ENCODE measurements around the gene TUBB. TPM values are rescaled to one million over a fixed set of nuclear protein-coding genes. Genes with fewer than 3 reads are reported as not detected.

Gene TUBB
- total and polyA plus RNA-seq, 2 donors (not counting 3 experiments of a cell fraction or from before 2014, with no cell fraction given), result 1,276 to 1,408 TPM

DNA sequence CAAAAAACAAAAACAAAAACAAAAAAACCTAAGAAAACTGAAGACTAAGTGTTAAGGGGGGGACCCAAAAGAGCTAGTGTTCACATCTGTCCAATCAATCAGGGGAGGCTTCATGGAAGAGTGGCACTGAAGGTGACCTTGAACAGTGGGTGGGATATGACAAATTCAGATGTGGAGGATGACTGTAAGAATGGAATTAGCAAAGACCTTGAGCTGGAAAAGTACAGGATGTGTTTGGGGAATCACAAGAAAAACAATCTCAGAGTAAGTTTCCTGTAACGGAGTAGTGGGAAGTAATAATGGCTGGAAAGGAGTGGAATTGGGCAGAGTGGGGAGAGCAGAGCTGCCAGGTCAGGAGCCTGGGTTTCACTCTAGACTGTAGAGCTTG is 27.1 kb downstream of the TUBB start:
- dilution Hi-C loops (cut with MboI; ENCODE audit: extremely low pct_ligation_motif_present, low sequenced_read_pairs), result loop anchor here (25.0 kb wide), 1 partner anchor 140 kb away; the partner anchor contains the start of gene DDR1
- Histone ChIP-seq H3K27ac (ENCODE audit: insufficient read depth, low read depth, low read length) (peak overlapping the region; percentile 89), H3K9ac (replicated peaks; ENCODE audit: extremely low read depth, insufficient read depth, low read length) (peak overlapping the region; percentile 78), H3K79me2 (ENCODE audit: control insufficient read depth, insufficient read depth, low read length) (peaks cover 15% of the 10 kb centered on the region), H4K20me1 (replicated peaks; ENCODE audit: control insufficient read depth, extremely low read depth, insufficient read depth, low read length) (no peaks in the 10 kb centered on the region), H3K9me1 (replicated peaks; ENCODE audit: control insufficient read depth, extremely low read depth, insufficient read depth, low read length) (no peaks in the 10 kb centered on the region), H3K4me3 (replicated peaks in 1 of 3; ENCODE audit: insufficient read depth in 1 of 3, low read depth in 1 of 3, low read length in 3 of 3) (no peak overlapping the region), H3K4me1 (ENCODE audit: control insufficient read depth, extremely low read depth, insufficient read depth, low read length) (peaks cover 52% of the 10 kb centered on the region), H3K36me3 (ENCODE audit: control insufficient read depth in 2 of 2, extremely low read depth in 1 of 2, insufficient read depth in 2 of 2, low read length in 2 of 2) (no peaks in the 10 kb centered on the region), H3K4me2 (ENCODE audit: insufficient read depth, low read length) (peak overlapping the region; percentile 44), H3K9me3 (replicated peaks; ENCODE audit: control insufficient read depth, insufficient read depth, low read length) (no peaks in the 10 kb centered on the region), H2AFZ (ENCODE audit: low read depth, low read length) (no peak overlapping the region), H3K27me3 (ENCODE audit: control insufficient read depth in 2 of 2, insufficient read depth in 2 of 2, low read length in 2 of 2) (no peaks in the 10 kb centered on the region)
- FAIRE-seq, result peak; percentile 85
- TF ChIP-seq, protein P1, sequence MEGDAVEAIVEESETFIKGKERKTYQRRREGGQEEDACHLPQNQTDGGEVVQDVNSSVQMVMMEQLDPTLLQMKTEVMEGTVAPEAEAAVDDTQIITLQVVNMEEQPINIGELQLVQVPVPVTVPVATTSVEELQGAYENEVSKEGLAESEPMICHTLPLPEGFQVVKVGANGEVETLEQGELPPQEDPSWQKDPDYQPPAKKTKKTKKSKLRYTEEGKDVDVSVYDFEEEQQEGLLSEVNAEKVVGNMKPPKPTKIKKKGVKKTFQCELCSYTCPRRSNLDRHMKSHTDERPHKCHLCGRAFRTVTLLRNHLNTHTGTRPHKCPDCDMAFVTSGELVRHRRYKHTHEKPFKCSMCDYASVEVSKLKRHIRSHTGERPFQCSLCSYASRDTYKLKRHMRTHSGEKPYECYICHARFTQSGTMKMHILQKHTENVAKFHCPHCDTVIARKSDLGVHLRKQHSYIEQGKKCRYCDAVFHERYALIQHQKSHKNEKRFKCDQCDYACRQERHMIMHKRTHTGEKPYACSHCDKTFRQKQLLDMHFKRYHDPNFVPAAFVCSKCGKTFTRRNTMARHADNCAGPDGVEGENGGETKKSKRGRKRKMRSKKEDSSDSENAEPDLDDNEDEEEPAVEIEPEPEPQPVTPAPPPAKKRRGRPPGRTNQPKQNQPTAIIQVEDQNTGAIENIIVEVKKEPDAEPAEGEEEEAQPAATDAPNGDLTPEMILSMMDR (IDR thresholded peaks at IDR 0.05; ENCODE audit: extremely low read depth in 1 of 2, insufficient read depth in 1 of 2, low read depth in 1 of 2, low read length in 2 of 2), result no peak
- peak; percentile 33 for TF ChIP-seq GATA2 (IDR thresholded peaks at IDR 0.05; ENCODE audit: insufficient read depth, insufficient read length, low read depth, low read length)
- no peak for TF ChIP-seq POLR2A (IDR thresholded peaks at IDR 0.05; ENCODE audit: low read depth, low read length)
- TF ChIP-seq FOS (IDR thresholded peaks at IDR 0.05; ENCODE audit: borderline replicate concordance, insufficient read depth, low read length), result peak; percentile 67
- TF ChIP-seq EZH2 (IDR thresholded peaks at IDR 0.05; ENCODE audit: borderline replicate concordance, low read depth, low read length, severe bottlenecking), result no peak
- TF ChIP-seq JUN (IDR thresholded peaks at IDR 0.05; ENCODE audit: borderline replicate concordance, insufficient read depth, insufficient read length, low read depth), result peak; percentile 47
- TF ChIP-seq MYC (IDR thresholded peaks at IDR 0.05; ENCODE audit: low read depth, low read length), result no peak
- TF ChIP-seq, protein P2, sequence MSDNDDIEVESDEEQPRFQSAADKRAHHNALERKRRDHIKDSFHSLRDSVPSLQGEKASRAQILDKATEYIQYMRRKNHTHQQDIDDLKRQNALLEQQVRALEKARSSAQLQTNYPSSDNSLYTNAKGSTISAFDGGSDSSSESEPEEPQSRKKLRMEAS (IDR thresholded peaks at IDR 0.05; ENCODE audit: insufficient read depth, insufficient read length), result no peak
- TF ChIP-seq POLR2AphosphoS5 (IDR thresholded peaks at IDR 0.05; ENCODE audit: insufficient read depth, low read depth, low read length), result peak; percentile 32
- POLR2A ChIA-PET, result interaction anchor here (0.9 to 2.0 kb wide), 4 partner anchors 17 to 68 kb away, joined by 3 to 5 read pairs (median 3); no protein-coding TSS in a partner anchor
- intact Hi-C loops (cut with micrococcal nuclease), result no loop called here
- CTCF ChIA-PET, result interaction anchor here (0.8 to 2.2 kb wide), 12 partner anchors 10 to 333 kb away, joined by 3 to 10 read pairs (median 4); no protein-coding TSS in a partner anchor
- BruUV-seq (replicated peaks), result no TSS peak
- peak; percentile 92 for DNase-seq (ENCODE audit: low read depth, low spot score)
